ENCODE measurements around the gene FMN1.

- TF ChIP-seq CTCF (conservative IDR thresholded peaks at IDR 0.05) = no peak
- no peak for TF ChIP-seq EZH2 (IDR thresholded peaks at IDR 0.05; ENCODE audit: low read depth)
Measured at GRCh38 chr15:32952901-32953532, 241.5 kb downstream of the FMN1 start.
